ENCODE measurements around the gene KRTAP5-5. TPM values are rescaled to one million over a fixed set of nuclear protein-coding genes. Genes with fewer than 3 reads are reported as not detected.
"Not testable (repeated sequence)": the region's sequence is repeated elsewhere in the genome, so short reads cannot be mapped to it uniquely, and the experiment has no call there.

KRTAP5-5 gene
- total and polyA plus RNA-seq, 2 donors (not counting 3 experiments of a cell fraction or from before 2014, with no cell fraction given), result not detected

- DNase-seq (ENCODE audit: low read depth, low spot score); H3K36me3 ChIP-seq (ENCODE audit: control insufficient read depth in 2 of 2, extremely low read depth in 1 of 2, insufficient read depth in 2 of 2, low read length in 2 of 2); dilution Hi-C loops (cut with MboI; ENCODE audit: extremely low pct_ligation_motif_present, low sequenced_read_pairs); CTCF ChIA-PET; H3K4me2 ChIP-seq (ENCODE audit: insufficient read depth, low read length); H3K9me3 ChIP-seq (replicated peaks; ENCODE audit: control insufficient read depth, insufficient read depth, low read length); H3K9ac ChIP-seq (replicated peaks; ENCODE audit: extremely low read depth, insufficient read depth, low read length); H3K27me3 ChIP-seq (ENCODE audit: control insufficient read depth in 2 of 2, insufficient read depth in 2 of 2, low read length in 2 of 2); POLR2A ChIA-PET; H3K9me1 ChIP-seq (replicated peaks; ENCODE audit: control insufficient read depth, extremely low read depth, insufficient read depth, low read length); H3K27ac ChIP-seq (ENCODE audit: insufficient read depth, low read depth, low read length); H3K79me2 ChIP-seq (ENCODE audit: control insufficient read depth, insufficient read depth, low read length); H3K4me3 ChIP-seq (replicated peaks in 1 of 3; ENCODE audit: insufficient read depth in 1 of 3, low read depth in 1 of 3, low read length in 3 of 3); H4K20me1 ChIP-seq (replicated peaks; ENCODE audit: control insufficient read depth, extremely low read depth, insufficient read depth, low read length); H3K4me1 ChIP-seq (ENCODE audit: control insufficient read depth, extremely low read depth, insufficient read depth, low read length); H2AFZ ChIP-seq (ENCODE audit: low read depth, low read length); intact Hi-C loops (cut with micrococcal nuclease); FAIRE-seq; BruUV-seq (replicated peaks): not testable (repeated sequence)
Measured at GRCh38 chr11:1662699-1663283, 33.2 kb downstream of the KRTAP5-5 start.

DNA sequence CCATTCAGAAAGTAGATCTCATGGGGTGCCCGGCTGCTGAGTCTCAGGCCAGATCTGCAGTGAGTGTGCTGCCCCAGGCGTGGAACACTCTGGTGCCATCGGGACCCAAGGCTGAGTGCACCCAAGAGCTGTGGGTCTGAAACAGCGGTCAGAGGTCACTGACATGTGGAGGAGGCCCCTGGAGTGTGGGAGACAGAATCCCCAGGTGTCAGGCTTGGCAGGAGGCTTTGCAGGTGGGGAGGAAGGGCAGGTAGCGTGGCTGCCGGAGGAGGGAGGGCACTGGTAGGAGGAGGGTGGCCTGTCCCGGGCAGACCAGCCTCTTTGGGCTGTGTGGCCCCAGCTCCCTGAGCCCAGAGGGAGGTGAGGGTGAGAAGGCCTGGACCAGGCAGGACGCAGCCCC lies 35.7 kb downstream of the KRTAP5-5 start:
- Histone ChIP-seq H3K9me1 (replicated peaks; ENCODE audit: control insufficient read depth, extremely low read depth, insufficient read depth, low read length) (no peaks in the 10 kb centered on the region), H3K4me3 (replicated peaks in 1 of 3; ENCODE audit: insufficient read depth in 1 of 3, low read depth in 1 of 3, low read length in 3 of 3) (no peak overlapping the region), H3K4me1 (ENCODE audit: control insufficient read depth, extremely low read depth, insufficient read depth, low read length) (no peaks in the 10 kb centered on the region), H3K36me3 (ENCODE audit: control insufficient read depth in 2 of 2, extremely low read depth in 1 of 2, insufficient read depth in 2 of 2, low read length in 2 of 2) (no peaks in the 10 kb centered on the region), H3K27ac (ENCODE audit: insufficient read depth, low read depth, low read length) (no peak overlapping the region), H3K79me2 (ENCODE audit: control insufficient read depth, insufficient read depth, low read length) (no peaks in the 10 kb centered on the region), H3K9ac (replicated peaks; ENCODE audit: extremely low read depth, insufficient read depth, low read length) (no peak overlapping the region), H3K4me2 (ENCODE audit: insufficient read depth, low read length) (no peak overlapping the region), H3K27me3 (ENCODE audit: control insufficient read depth in 2 of 2, insufficient read depth in 2 of 2, low read length in 2 of 2) (peaks cover 0 to 3% of the 10 kb centered on the region in 2 experiments), H2AFZ (ENCODE audit: low read depth, low read length) (no peak overlapping the region), H4K20me1 (replicated peaks; ENCODE audit: control insufficient read depth, extremely low read depth, insufficient read depth, low read length) (no peaks in the 10 kb centered on the region), H3K9me3 (replicated peaks; ENCODE audit: control insufficient read depth, insufficient read depth, low read length) (no peaks in the 10 kb centered on the region)
- dilution Hi-C loops (cut with MboI; ENCODE audit: extremely low pct_ligation_motif_present, low sequenced_read_pairs) (no loop called here), intact Hi-C loops (cut with micrococcal nuclease) (no loop called here)
- FAIRE-seq (no peak), DNase-seq (ENCODE audit: low read depth, low spot score) (no peak)
- no TSS peak for BruUV-seq (replicated peaks)
- POLR2A ChIA-PET, result no interaction called here
- TF ChIP-seq POLR2AphosphoS5 (IDR thresholded peaks at IDR 0.05; ENCODE audit: insufficient read depth, low read depth, low read length) (no peak), POLR2A (IDR thresholded peaks at IDR 0.05; ENCODE audit: low read depth, low read length) (no peak), EZH2 (IDR thresholded peaks at IDR 0.05; ENCODE audit: borderline replicate concordance, low read depth, low read length, severe bottlenecking) (no peak), FOS (IDR thresholded peaks at IDR 0.05; ENCODE audit: borderline replicate concordance, insufficient read depth, low read length) (no peak), GATA2 (IDR thresholded peaks at IDR 0.05; ENCODE audit: insufficient read depth, insufficient read length, low read depth, low read length) (no peak), MYC (IDR thresholded peaks at IDR 0.05; ENCODE audit: low read depth, low read length) (no peak), JUN (IDR thresholded peaks at IDR 0.05; ENCODE audit: borderline replicate concordance, insufficient read depth, insufficient read length, low read depth) (no peak)
- TF ChIP-seq, protein P1, sequence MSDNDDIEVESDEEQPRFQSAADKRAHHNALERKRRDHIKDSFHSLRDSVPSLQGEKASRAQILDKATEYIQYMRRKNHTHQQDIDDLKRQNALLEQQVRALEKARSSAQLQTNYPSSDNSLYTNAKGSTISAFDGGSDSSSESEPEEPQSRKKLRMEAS (IDR thresholded peaks at IDR 0.05; ENCODE audit: insufficient read depth, insufficient read length), result no peak
- TF ChIP-seq, protein P2, sequence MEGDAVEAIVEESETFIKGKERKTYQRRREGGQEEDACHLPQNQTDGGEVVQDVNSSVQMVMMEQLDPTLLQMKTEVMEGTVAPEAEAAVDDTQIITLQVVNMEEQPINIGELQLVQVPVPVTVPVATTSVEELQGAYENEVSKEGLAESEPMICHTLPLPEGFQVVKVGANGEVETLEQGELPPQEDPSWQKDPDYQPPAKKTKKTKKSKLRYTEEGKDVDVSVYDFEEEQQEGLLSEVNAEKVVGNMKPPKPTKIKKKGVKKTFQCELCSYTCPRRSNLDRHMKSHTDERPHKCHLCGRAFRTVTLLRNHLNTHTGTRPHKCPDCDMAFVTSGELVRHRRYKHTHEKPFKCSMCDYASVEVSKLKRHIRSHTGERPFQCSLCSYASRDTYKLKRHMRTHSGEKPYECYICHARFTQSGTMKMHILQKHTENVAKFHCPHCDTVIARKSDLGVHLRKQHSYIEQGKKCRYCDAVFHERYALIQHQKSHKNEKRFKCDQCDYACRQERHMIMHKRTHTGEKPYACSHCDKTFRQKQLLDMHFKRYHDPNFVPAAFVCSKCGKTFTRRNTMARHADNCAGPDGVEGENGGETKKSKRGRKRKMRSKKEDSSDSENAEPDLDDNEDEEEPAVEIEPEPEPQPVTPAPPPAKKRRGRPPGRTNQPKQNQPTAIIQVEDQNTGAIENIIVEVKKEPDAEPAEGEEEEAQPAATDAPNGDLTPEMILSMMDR (IDR thresholded peaks at IDR 0.05; ENCODE audit: extremely low read depth in 1 of 2, insufficient read depth in 1 of 2, low read depth in 1 of 2, low read length in 2 of 2), result no peak
- CTCF ChIA-PET, result no interaction called here
